MM.1S (cell line): Measurements from ENCODE around the gene IRS2.
A peak's percentile ranks its signal among the peaks of the same experiment; 100 is the strongest.

Source experiments
- DNase-seq: peaks from one replicate; pipeline ENCODE4 v3.0.0-alpha.2; 2015
- H2AFZ ChIP-seq: fragments of 300-600 bp; sonication (generic); 2 replicates; pipeline ENCODE4 v1.6.0; 2016; ENCODE audit warnings: antibody characterized with exemption, low read length
- H3F3A ChIP-seq: fragments of 300-600 bp; sonication (generic); 2 replicates; pipeline ENCODE4 v1.6.1; 2016; ENCODE audit warnings: mild to moderate bottlenecking, antibody characterized with exemption, low read length, moderate library complexity, mixed read lengths; ENCODE audit not compliant: insufficient read depth
- H3K27ac ChIP-seq: fragments of 300-600 bp; sonication (generic); 2 replicates; pipeline ENCODE4 v1.5.1; 2016; ENCODE audit warnings: mild to moderate bottlenecking, low read length
- H3K27me3 ChIP-seq: fragments of 300-600 bp; sonication (generic); replicated peaks from 2 replicates; pipeline ENCODE4 v1.6.0; 2016; ENCODE audit warnings: low read length; ENCODE audit not compliant: insufficient read depth
- H3K36me3 ChIP-seq: fragments of 300-600 bp; sonication (generic); replicated peaks from 2 replicates; pipeline ENCODE4 v1.6.1; 2016; ENCODE audit warnings: mild to moderate bottlenecking, low read length, mixed read lengths; ENCODE audit not compliant: insufficient read depth
- H3K4me1 ChIP-seq: fragments of 300-600 bp; sonication (generic); 2 replicates; pipeline ENCODE4 v1.6.1; 2016; ENCODE audit warnings: low read length, mixed read lengths
- H3K4me2 ChIP-seq: fragments of 300-600 bp; sonication (generic); 2 replicates; pipeline ENCODE4 v1.6.0; 2016; ENCODE audit warnings: low read depth, low read length
- H3K4me3 ChIP-seq: fragments of 300-600 bp; sonication (generic); 2 replicates; pipeline ENCODE4 v1.5.1; 2016; ENCODE audit warnings: low read length, mixed read lengths
- H3K79me2 ChIP-seq: fragments of 300-600 bp; sonication (generic); 2 replicates; pipeline ENCODE4 v1.6.1; 2016; ENCODE audit warnings: mixed run types, low read length, mixed read lengths
- H3K9ac ChIP-seq: fragments of 300-600 bp; sonication (generic); 2 replicates; pipeline ENCODE4 v1.6.1; 2016; ENCODE audit warnings: low read length, mixed read lengths
- H3K9me2 ChIP-seq: fragments of 300-600 bp; sonication (generic); replicated peaks from 2 replicates; pipeline ENCODE4 v1.6.1; 2016; ENCODE audit warnings: mild to moderate bottlenecking, low read length, mixed read lengths; ENCODE audit not compliant: insufficient read depth
- H3K9me3 ChIP-seq: fragments of 300-600 bp; sonication (generic); replicated peaks from 2 replicates; pipeline ENCODE4 v1.6.1; 2016; ENCODE audit warnings: mild to moderate bottlenecking, low read length, mixed read lengths; ENCODE audit not compliant: insufficient read depth
- H4K20me1 ChIP-seq: fragments of 300-600 bp; sonication (generic); 2 replicates; pipeline ENCODE4 v1.6.1; 2016; ENCODE audit warnings: mild to moderate bottlenecking, low read length, moderate library complexity, mixed read lengths; ENCODE audit not compliant: insufficient read depth
- EZH2 ChIP-seq: fragments of 300-600 bp; sonication (generic); optimal IDR thresholded peaks from 2 replicates; pipeline ENCODE3; 2017; ENCODE audit warnings: low read depth, mild to moderate bottlenecking, antibody characterized with exemption, low read length, mixed read lengths
- EZH2phosphoT487 ChIP-seq: fragments of 300-600 bp; sonication (generic); IDR thresholded peaks from 2 replicates; pipeline ENCODE4 v1.6.1; 2018; ENCODE audit warnings: antibody characterized with exemption, low read length
- TF ChIP-seq, protein P1 (sequence below): fragments of 300-600 bp; sonication (generic); IDR thresholded peaks from 2 replicates; pipeline ENCODE4 v1.5.1; 2016; ENCODE audit warnings: antibody characterized with exemption, low read length, mixed read lengths

Gene IRS2

DNA sequence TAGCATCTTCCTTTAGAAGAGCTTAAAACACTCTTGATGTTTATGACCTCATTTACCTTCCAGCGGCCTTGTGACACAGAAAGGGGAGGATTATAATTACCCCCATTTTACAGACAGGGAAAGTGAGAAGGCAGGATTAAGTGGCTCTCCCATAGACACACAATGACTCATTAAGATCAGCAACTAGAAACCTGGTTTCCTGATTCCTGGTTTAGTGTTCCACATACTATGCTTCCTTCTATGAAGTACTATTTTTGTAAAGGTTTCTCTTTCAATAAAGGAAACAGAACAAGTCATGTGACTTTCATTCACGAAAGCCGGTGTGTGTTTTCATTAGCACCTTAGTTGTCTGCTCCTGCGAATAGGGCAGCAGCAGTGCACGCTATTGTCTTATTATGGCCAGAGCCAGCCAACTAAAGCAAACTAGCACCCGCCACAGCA lies 8.3 kb downstream of the IRS2 start:
- Histone ChIP-seq H3F3A (peaks cover 13% of the 10 kb centered on the region), H3K27ac (peak overlapping the region; percentile 24; the same call in 1 of the 2 replicates), H3K36me3 (no peaks in the 10 kb centered on the region), H3K4me3 (0 out of 2 replicates have a peak overlapping the region, but pooled peaks have one; percentile 11), H3K9me3 (no peaks in the 10 kb centered on the region), H3K27me3 (no peaks in the 10 kb centered on the region), H3K4me2 (peak overlapping the region; percentile 51; the same call in 1 of the 2 replicates), H3K9me2 (no peaks in the 10 kb centered on the region), H3K4me1 (peaks cover 9% of the 10 kb centered on the region), H2AFZ (no peak overlapping the region), H3K9ac (no peak overlapping the region; the same call in 1 of the 2 replicates), H3K79me2 (peaks cover 94% of the 10 kb centered on the region), H4K20me1 (no peaks in the 10 kb centered on the region)
- DNase-seq = peak; percentile 54
- TF ChIP-seq, protein P1, sequence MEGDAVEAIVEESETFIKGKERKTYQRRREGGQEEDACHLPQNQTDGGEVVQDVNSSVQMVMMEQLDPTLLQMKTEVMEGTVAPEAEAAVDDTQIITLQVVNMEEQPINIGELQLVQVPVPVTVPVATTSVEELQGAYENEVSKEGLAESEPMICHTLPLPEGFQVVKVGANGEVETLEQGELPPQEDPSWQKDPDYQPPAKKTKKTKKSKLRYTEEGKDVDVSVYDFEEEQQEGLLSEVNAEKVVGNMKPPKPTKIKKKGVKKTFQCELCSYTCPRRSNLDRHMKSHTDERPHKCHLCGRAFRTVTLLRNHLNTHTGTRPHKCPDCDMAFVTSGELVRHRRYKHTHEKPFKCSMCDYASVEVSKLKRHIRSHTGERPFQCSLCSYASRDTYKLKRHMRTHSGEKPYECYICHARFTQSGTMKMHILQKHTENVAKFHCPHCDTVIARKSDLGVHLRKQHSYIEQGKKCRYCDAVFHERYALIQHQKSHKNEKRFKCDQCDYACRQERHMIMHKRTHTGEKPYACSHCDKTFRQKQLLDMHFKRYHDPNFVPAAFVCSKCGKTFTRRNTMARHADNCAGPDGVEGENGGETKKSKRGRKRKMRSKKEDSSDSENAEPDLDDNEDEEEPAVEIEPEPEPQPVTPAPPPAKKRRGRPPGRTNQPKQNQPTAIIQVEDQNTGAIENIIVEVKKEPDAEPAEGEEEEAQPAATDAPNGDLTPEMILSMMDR = no peak
- TF ChIP-seq EZH2 = no peak
- TF ChIP-seq EZH2phosphoT487 = no peak

DNA sequence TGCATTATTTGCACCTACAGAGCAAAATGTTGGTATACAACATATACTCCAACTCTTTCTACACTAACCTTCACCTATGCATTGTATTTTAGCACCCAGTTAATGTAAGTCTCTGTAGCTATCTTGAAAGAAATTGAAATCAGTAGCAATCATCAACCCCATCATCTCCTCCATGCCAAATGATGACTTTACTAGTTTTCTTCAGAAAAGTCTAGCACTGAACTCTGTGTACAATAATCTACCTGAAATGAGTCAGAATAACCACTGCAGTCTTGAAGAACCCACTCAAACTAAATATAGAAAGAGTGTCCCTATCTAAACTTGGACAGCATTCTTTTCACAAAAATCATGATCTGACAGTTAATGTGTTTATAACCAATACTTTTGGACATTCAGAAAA lies 9.8 kb downstream of the IRS2 start:
- no peak overlapping the region for H3K27ac ChIP-seq
- H3K4me2 ChIP-seq = no peak overlapping the region
- H4K20me1 ChIP-seq = no peaks in the 10 kb centered on the region
- H3K79me2 ChIP-seq = peaks cover 94% of the 10 kb centered on the region
- no peaks in the 10 kb centered on the region for H3K27me3 ChIP-seq
- no peaks in the 10 kb centered on the region for H3K9me2 ChIP-seq
- no peak for DNase-seq
- no peaks in the 10 kb centered on the region for H3K9me3 ChIP-seq
- no peak overlapping the region for H2AFZ ChIP-seq
- TF ChIP-seq, protein P1 = no peak
- no peak for TF ChIP-seq EZH2
- no peak for TF ChIP-seq EZH2phosphoT487
- H3K4me3 ChIP-seq = no peak overlapping the region
- peaks cover 13% of the 10 kb centered on the region for H3F3A ChIP-seq
- no peaks in the 10 kb centered on the region for H3K36me3 ChIP-seq
- peaks cover 9% of the 10 kb centered on the region for H3K4me1 ChIP-seq
- no peak overlapping the region for H3K9ac ChIP-seq

DNA sequence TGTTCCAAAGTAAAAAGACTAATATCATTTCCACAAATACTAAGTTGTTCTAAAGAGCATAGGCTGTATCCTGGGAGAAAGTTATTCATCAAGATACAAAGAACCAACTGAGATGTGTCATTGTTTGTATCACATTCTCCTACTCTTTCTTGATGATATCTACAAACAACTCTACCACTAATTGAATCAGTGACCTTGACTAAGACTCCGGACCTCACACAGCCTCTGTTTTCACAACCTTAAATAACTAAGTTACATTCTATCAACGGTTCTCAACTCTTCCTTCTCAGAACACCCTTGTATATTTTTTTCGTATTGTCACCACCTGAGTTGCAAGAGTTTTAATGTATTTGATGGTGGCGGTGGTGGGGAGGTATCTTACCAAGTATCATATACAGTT lies 12.6 kb downstream of the IRS2 start:
- Histone ChIP-seq H3K27ac (no peak overlapping the region), H3K4me2 (no peak overlapping the region), H3K9ac (no peak overlapping the region), H3K9me2 (no peaks in the 10 kb centered on the region), H3K4me3 (no peak overlapping the region), H3K4me1 (peaks cover 5% of the 10 kb centered on the region; the same call in 1 of the 2 replicates), H4K20me1 (no peaks in the 10 kb centered on the region), H2AFZ (no peak overlapping the region), H3K36me3 (no peaks in the 10 kb centered on the region), H3K27me3 (no peaks in the 10 kb centered on the region), H3F3A (peaks cover 9% of the 10 kb centered on the region), H3K9me3 (no peaks in the 10 kb centered on the region), H3K79me2 (peaks cover 93% of the 10 kb centered on the region)
- TF ChIP-seq EZH2phosphoT487 (no peak), EZH2 (no peak)
- TF ChIP-seq, protein P1 = no peak
- no peak for DNase-seq
